ENCODE data around the gene NUTF2. TPM values are rescaled to one million over a fixed set of nuclear protein-coding genes. Genes with fewer than 3 reads are reported as not detected.

NUTF2 gene
- 237 to 270 TPM (median 244 TPM) in 5 replicates for total RNA-seq (2022; extraction: Qiagen RNA extraction; ENCODE audit: low read depth)

DNA sequence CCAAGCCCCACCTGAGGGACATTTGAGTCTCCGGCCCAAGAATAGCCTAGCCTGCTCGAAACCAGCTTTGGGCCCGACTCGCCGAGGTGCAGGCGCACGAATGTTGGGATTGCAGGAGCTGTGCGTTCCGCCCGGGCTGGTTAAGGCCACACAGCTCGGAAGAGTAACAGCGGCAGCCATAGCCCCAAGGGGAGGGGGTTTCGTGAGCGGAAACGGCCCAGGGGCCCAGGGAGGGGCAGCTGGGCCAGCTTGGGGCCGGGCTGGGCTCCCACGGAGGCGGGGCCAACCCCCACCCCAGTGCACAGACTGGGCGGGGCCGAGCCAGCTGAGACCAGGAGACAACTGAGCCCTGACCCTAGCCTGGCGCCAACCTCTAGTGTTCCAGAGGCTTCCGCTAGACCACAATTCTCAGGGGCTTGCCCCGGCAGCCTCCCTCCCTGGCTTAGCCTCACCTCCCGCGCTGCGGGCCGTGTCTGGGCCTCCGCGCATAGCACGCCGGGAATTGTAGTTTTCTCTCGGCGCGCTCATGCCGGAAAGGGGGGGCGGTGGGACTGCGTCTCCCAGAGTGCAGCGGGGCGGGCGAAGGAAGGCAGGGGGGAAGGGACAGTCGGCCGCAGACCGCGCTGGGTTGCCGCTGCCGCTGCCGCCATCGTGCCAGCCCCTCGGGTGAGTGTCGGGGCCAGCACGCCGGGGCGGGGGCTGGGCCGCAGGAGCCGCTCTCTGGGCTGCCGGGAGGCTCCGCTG, at the start of gene NUTF2:
Gene NUTF2, plus strand, starts transcription at position 614 of the 744 bp plus-strand sequence. CDS start 18,198 bp downstream, outside the sequence.

DNA sequence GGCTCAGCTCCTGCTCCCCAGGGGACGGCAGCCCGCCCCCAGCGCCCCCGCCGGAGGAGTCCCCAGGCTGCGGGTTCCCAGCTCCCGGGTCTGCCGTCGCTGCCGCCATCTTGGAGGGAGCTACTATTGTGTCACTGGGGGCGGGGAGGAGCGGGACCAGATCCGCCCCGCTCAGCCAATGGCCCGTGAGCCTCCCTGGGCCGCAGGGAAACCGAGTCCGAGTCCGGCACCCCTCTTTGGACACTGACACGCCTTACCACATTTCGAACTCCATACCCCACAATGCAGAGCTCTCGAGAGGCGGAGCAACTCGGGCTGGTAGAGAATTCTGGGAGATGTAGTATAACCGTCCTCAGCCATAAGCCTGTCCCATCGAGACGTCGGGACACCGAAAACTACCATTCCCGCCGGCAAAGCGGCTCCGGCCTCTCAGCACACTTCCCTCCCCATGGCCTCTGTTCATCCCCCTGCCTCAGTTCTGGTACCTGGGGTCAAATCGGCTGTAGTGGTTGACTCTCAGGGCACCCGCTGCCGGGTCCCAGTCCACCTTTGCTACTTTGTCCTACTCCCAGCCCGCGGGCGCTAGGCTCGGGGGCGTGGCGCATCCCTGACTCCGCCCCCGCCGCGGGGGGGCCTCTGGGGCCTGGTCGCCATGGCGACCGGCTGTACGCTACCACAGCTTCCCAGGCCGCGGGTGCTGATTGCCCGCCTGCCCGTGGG, 40.1 kb upstream of the NUTF2 start, which contains the start of the genes RANBP10 and TSNAXIP1:
Gene RANBP10, minus strand, starts transcription at position 133 of the 720 bp plus-strand sequence. Its CDS starts 24 bp downstream, at position 109.
Gene TSNAXIP1, plus strand, starts transcription at position 462 of the 720 bp plus-strand sequence. CDS start 261 bp downstream, outside the sequence.

DNA sequence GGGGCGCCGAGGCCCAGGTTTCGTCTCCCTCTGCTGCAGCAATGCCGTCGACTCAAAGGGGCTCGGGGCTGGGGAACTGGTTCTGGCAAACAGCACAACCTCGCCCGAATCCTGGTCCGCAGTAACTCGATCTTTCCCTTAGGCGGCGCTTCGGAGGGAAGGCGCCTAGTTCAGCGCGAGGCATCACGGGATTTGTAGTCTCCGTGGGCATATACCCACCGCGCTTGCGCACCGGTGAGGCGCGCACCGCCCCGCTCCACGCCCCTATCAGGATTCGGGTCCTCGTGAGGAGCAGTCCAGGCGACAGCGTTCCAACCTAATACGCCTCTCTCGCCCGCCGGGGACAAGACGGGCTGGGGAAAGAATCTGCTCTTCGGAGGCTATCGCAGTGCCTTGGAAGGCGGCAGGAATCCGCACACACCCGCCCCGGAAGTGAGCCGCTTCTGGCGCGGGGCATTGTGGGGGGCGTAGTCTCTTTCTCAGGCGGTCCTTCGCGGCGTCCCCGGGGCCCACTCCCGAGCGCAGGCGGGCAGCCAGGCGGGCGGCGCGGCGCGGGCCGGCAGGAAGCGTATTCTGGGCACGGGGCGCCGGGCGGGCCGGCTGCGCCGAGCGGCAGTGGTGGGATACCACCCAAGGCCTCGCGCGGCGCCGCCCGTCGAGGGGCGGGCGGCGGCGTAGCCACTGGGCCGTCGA, 4.8 kb upstream of the NUTF2 start, which contains the start of gene THAP11:
Gene THAP11, plus strand, starts transcription at position 505 of the 693 bp plus-strand sequence. CDS start 235 bp downstream, outside the sequence.

DNA sequence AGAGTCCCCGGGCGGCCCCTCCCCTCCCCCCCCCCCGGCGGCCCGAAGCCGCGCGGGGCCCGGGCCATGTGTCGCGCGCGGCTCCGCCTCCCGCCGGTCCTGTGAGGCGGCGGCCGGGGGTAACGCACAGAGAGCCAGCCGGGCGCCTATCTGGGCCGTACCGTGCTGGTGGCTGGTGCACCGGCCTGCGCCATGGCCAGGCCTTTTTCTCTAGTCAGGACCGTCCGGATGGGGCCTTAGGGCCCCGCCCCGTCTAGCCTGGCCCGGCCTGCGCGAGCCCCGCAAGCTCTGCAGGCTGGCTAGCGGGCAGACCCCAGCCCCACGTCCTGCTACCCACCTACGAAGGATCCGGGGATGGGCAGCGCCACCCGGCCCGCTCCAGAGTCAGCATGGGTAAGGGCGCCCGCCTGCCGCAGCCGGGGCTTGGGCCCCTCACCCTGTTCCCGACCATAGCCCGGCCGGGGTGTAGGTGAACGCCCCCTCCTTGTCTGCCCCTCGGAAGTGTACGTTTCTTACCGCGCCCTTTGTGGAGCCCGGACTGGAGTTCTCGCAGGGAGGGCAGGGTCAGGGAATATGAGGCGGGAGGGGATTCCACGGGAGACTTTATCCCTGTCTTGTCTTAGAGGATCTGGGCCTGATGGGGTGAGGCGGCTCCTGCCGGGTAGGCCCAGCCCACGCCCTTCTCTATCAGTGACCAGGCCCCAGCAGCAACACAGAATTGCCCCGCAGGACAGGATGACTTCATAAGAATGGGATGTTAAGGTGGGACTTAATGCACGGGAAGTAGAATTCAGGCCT, 530 bp downstream of the NUTF2 start, which contains the start of gene CENPT:
Gene CENPT, minus strand, starts transcription at position 630 of the 798 bp plus-strand sequence. CDS start 13,834 bp downstream, outside the sequence.

DNA sequence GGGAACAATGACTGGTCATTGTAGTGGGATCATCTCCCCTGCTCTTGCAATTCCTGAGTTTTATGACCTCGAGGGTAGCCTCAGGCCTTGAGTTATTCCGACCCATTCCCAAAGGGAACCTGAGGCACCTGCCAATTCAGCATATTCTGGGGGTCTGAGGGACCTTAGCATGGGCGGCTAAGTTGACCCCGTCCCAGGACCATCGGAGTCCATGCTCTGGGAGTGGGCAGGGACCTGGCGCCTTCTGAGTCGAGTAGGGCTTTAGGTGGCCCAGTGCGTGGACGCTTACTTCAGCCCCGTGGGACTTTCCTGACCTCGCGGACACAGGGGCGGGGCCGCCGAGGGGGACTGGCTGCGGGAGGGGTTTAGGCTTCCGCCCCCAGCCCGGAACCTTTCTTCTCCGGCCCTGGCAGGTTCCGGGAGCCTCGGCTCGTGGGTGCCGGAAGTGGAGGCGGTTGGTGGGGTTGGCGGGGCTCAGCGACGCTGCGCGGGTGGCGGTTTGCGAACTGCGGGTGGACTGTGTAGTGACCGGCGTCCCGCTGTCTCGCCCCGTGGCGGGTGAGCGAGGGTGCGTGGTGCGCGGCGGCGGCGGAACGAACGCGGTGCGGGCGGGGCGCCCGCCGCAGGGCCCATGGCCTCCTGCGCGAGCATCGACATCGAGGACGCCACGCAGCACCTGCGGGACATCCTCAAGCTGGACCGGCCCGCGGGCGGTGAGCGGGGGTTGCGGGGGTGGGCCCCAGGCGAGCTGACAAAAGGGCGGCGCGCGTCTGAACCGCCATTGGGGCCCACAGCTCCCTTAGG, 26.1 kb downstream of the NUTF2 start, which contains the start of gene EDC4:
Gene EDC4, plus strand, starts transcription at position 422 of the 804 bp plus-strand sequence. Its CDS starts 210 bp downstream, at position 632.

DNA sequence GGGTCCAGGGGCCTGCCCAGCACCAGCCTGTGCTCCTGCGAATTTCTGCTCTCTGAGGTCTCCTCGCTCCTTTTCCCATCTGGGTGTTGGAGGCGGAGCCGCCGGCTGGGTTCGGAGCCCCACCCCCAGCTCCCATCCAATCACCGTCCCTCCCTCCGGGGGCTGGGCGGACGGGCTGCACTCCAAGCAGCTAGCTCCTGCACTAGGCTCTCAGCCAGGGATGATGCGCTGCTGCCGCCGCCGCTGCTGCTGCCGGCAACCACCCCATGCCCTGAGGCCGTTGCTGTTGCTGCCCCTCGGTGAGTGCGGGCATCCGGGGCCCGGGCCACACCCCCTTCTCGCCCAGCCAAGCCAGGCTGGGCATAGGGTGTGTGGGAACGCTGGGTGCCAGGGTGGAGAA, 38.0 kb downstream of the NUTF2 start, which contains the start of gene NRN1L:
Gene NRN1L, plus strand, starts transcription at position 202 of the 400 bp plus-strand sequence. Its CDS starts 19 bp downstream, at position 221.

DNA sequence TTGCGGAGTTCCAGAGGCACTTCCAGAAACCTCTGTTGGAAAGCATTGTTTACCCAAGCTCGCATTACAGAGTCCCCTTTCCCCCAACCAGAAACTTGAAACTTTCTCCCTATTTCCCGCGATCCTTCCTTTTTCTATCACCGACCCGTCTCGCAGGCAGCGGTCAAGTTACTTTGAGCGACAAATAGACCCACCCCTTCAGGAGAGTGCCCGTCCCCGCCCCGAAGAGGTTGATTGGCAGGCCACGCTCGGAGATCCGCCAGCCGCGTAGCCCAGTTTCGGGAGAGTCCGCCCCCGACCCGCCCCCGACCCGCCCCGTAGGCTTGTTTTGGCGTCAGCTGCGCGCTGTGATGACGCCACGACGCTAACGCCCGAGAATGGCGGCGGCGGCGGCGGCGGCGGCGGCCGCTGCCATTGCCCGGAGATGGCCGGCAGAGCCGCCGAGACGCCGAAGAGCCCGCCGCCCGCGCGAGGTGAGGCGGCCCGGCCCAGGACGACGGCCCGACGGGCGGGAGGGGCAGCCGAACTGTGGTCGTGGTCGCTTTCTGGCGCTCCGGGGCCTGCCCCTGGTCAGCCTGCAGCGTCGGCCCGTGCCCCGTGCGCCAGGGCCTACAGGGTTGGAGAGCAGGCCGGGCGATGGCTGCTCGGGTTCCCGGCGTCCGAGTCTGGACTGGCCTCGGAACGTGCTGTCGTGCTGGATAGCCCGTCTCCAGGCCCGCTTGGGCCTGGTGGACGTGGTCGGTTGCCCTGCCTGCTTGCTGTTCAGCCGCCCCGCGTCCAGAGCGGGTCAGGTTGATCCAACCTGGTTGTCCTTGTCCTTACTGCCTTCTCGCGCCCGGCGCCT, 46.4 kb downstream of the NUTF2 start, which contains the start of gene PSKH1:
Gene PSKH1, plus strand, starts transcription at position 356 of the 844 bp plus-strand sequence. CDS start 15,496 bp downstream, outside the sequence.

Other genes starting within 250 kb of the NUTF2 start
- gene CARMIL2, start 201.8 kb upstream of the NUTF2 start, total RNA-seq (2022; extraction: Qiagen RNA extraction; ENCODE audit: low read depth): 1.0 to 2.0 TPM (median 1.7 TPM) in 5 replicates
- gene ACD, start 186.7 kb upstream of the NUTF2 start, total RNA-seq (2022; extraction: Qiagen RNA extraction; ENCODE audit: low read depth): 23.8 to 36.1 TPM (median 33.6 TPM) in 5 replicates
- gene PARD6A, start 186.0 kb upstream of the NUTF2 start, total RNA-seq (2022; extraction: Qiagen RNA extraction; ENCODE audit: low read depth): 1.2 to 2.1 TPM (median 1.7 TPM) in 5 replicates
- gene ENKD1, start 180.2 kb upstream of the NUTF2 start, total RNA-seq (2022; extraction: Qiagen RNA extraction; ENCODE audit: low read depth): 9.4 to 11.1 TPM (median 10.4 TPM) in 5 replicates
- gene C16orf86, start 180.1 kb upstream of the NUTF2 start, total RNA-seq (2022; extraction: Qiagen RNA extraction; ENCODE audit: low read depth): 0.14 TPM in 1 of 5 replicates, not detected in the others
- gene GFOD2, start 127.6 kb upstream of the NUTF2 start, total RNA-seq (2022; extraction: Qiagen RNA extraction; ENCODE audit: low read depth): 16.9 to 17.9 TPM (median 17.0 TPM) in 5 replicates
- gene RANBP10, start 40.4 kb upstream of the NUTF2 start, total RNA-seq (2022; extraction: Qiagen RNA extraction; ENCODE audit: low read depth): 8.1 to 9.9 TPM (median 8.8 TPM) in 5 replicates
- gene TSNAXIP1, start 40.0 kb upstream of the NUTF2 start, total RNA-seq (2022; extraction: Qiagen RNA extraction; ENCODE audit: low read depth): 0.33 to 0.71 TPM (median 0.46 TPM) in 5 replicates
- 27.0 to 43.3 TPM (median 40.3 TPM) in 5 replicates for gene THAP11, start 4.6 kb upstream of the NUTF2 start, total RNA-seq (2022; extraction: Qiagen RNA extraction; ENCODE audit: low read depth)
- 23.0 to 30.4 TPM (median 28.9 TPM) in 5 replicates for gene CENPT, start 760 bp downstream of the NUTF2 start, total RNA-seq (2022; extraction: Qiagen RNA extraction; ENCODE audit: low read depth)
- 50.7 to 67.5 TPM (median 64.8 TPM) in 5 replicates for gene EDC4, start 26.1 kb downstream of the NUTF2 start, total RNA-seq (2022; extraction: Qiagen RNA extraction; ENCODE audit: low read depth)
- not detected in 5 replicates for gene NRN1L, start 38.0 kb downstream of the NUTF2 start, total RNA-seq (2022; extraction: Qiagen RNA extraction; ENCODE audit: low read depth)
- gene PSKH1, start 46.3 kb downstream of the NUTF2 start, total RNA-seq (2022; extraction: Qiagen RNA extraction; ENCODE audit: low read depth): 10.0 to 16.2 TPM (median 15.6 TPM) in 5 replicates
- gene CTRL, start 84.9 kb downstream of the NUTF2 start, total RNA-seq (2022; extraction: Qiagen RNA extraction; ENCODE audit: low read depth): 1.1 to 3.1 TPM (median 1.8 TPM) in 5 replicates
- gene PSMB10, start 89.9 kb downstream of the NUTF2 start, total RNA-seq (2022; extraction: Qiagen RNA extraction; ENCODE audit: low read depth): 41.8 to 55.9 TPM (median 52.2 TPM) in 5 replicates
- 5.1 to 12.7 TPM (median 10.8 TPM) in 5 replicates for gene LCAT, start 97.2 kb downstream of the NUTF2 start, total RNA-seq (2022; extraction: Qiagen RNA extraction; ENCODE audit: low read depth)
- 21.7 to 31.2 TPM (median 23.7 TPM) in 5 replicates for gene SLC12A4, start 121.7 kb downstream of the NUTF2 start, total RNA-seq (2022; extraction: Qiagen RNA extraction; ENCODE audit: low read depth)
- gene DPEP3, start 133.6 kb downstream of the NUTF2 start, total RNA-seq (2022; extraction: Qiagen RNA extraction; ENCODE audit: low read depth): not detected in 5 replicates
- gene DPEP2, start 152.6 kb downstream of the NUTF2 start, total RNA-seq (2022; extraction: Qiagen RNA extraction; ENCODE audit: low read depth): not detected in 5 replicates
- gene DPEP2NB, start 169.0 kb downstream of the NUTF2 start, total RNA-seq (2022; extraction: Qiagen RNA extraction; ENCODE audit: low read depth): not detected in 5 replicates
- 18.0 to 23.0 TPM (median 20.5 TPM) in 5 replicates for gene DDX28, start 176.3 kb downstream of the NUTF2 start, total RNA-seq (2022; extraction: Qiagen RNA extraction; ENCODE audit: low read depth)
- 17.4 to 18.0 TPM (median 18.0 TPM) in 5 replicates for gene DUS2, start 176.4 kb downstream of the NUTF2 start, total RNA-seq (2022; extraction: Qiagen RNA extraction; ENCODE audit: low read depth)
- 12.9 to 16.5 TPM (median 16.2 TPM) in 5 replicates for gene NFATC3, start 238.4 kb downstream of the NUTF2 start, total RNA-seq (2022; extraction: Qiagen RNA extraction; ENCODE audit: low read depth)

Measured in A549 treated with RU486 at 1 μM for 4 hours (cell line).